LNCAP (cell line): Measurements from ENCODE around the gene CHCHD5.

ENCODE experiments used
- CTCF ChIP-seq: fragments of 450-650 bp; IDR thresholded peaks from 2 replicates; pipeline ENCODE4 v1.5.1; 2017; ENCODE audit warnings: mild to moderate bottlenecking

The CHCHD5 gene

GRCh38 chr2:112547333-112547732, 37.1 kb upstream of the CHCHD5 start:
- no peak for TF ChIP-seq CTCF

GRCh38 chr2:112548980-112549379, 35.4 kb upstream of the CHCHD5 start:
- TF ChIP-seq CTCF, result no peak

GRCh38 chr2:112566104-112566503, 18.3 kb upstream of the CHCHD5 start:
- no peak for TF ChIP-seq CTCF

- no peak for TF ChIP-seq CTCF
Measured at GRCh38 chr2:112572005-112572404, 12.4 kb upstream of the CHCHD5 start.

GRCh38 chr2:112577756-112578155, 6.7 kb upstream of the CHCHD5 start:
- TF ChIP-seq CTCF, result no peak

GRCh38 chr2:112579241-112579640, 5.2 kb upstream of the CHCHD5 start:
- no peak for TF ChIP-seq CTCF

- TF ChIP-seq CTCF, result no peak
Measured at GRCh38 chr2:112580084-112580483, 4.3 kb upstream of the CHCHD5 start.

GRCh38 chr2:112582314-112582746, 2.1 kb upstream of the CHCHD5 start:
- peak; percentile 49 for TF ChIP-seq CTCF
